SK-N-SH treated with all-trans-retinoic acid at 6 μM for 48 hours (cell line): ENCODE results near the gene VPS11.

Experiments used
- ATAC-seq: fragments of 200-7000 bp; cut with Tn5 transposase; 3 replicates; pipeline ENCODE4 v1.9.1; 2020; ENCODE audit warnings: mild to moderate bottlenecking, moderate library complexity
- ARNTL ChIP-seq: fragments of 450-650 bp; formaldehyde crosslinking; IDR thresholded peaks from 2 replicates; pipeline ENCODE4 v1.5.0; 2020; ENCODE audit warnings: low read depth, mild to moderate bottlenecking, moderate library complexity, borderline replicate concordance
- CREB5 ChIP-seq: fragments of 250-450 bp; sonication (Bioruptor Pico); IDR thresholded peaks from 2 replicates; pipeline ENCODE4 v1.5.1; 2020; ENCODE audit warnings: low read depth, mild to moderate bottlenecking, moderate library complexity
- CSRNP3 ChIP-seq: fragments of 250-450 bp; sonication (Bioruptor Pico); IDR thresholded peaks from 2 replicates; pipeline ENCODE4 v1.5.1; 2021; ENCODE audit warnings: mild to moderate bottlenecking, moderate library complexity
- ESRRG ChIP-seq: fragments of 250-450 bp; sonication (Bioruptor Pico); IDR thresholded peaks from 2 replicates; pipeline ENCODE4 v1.6.1; 2021; ENCODE audit warnings: mild to moderate bottlenecking
- ISL1 ChIP-seq: fragments of 250-450 bp; sonication (Bioruptor Pico); IDR thresholded peaks from 2 replicates; pipeline ENCODE4 v2.1.2; 2022; ENCODE audit warnings: mild to moderate bottlenecking, moderate library complexity
- OSR1 ChIP-seq: fragments of 250-450 bp; sonication (Bioruptor Pico); IDR thresholded peaks from 2 replicates; pipeline ENCODE4 v1.8.0; 2022; ENCODE audit warnings: moderate library complexity, mild to moderate bottlenecking, inconsistent platforms
- PATZ1 ChIP-seq: fragments of 250-450 bp; sonication (Bioruptor Pico); IDR thresholded peaks from 2 replicates; pipeline ENCODE4 v1.8.0; 2020; ENCODE audit warnings: mild to moderate bottlenecking, moderate library complexity, borderline replicate concordance
- POU6F1 ChIP-seq: fragments of 250-450 bp; sonication (Bioruptor Pico); IDR thresholded peaks from 2 replicates; pipeline ENCODE4 v1.8.0; 2021; ENCODE audit warnings: low read depth, mild to moderate bottlenecking, moderate library complexity, borderline replicate concordance
- PPARA ChIP-seq: fragments of 250-450 bp; sonication (Bioruptor Pico); IDR thresholded peaks from 2 replicates; pipeline ENCODE4 v1.5.0; 2020; ENCODE audit warnings: mild to moderate bottlenecking, borderline replicate concordance
- SNAI2 ChIP-seq: fragments of 250-450 bp; sonication (Bioruptor Pico); IDR thresholded peaks from 2 replicates; pipeline ENCODE4 v1.5.0; 2020; ENCODE audit warnings: mild to moderate bottlenecking, moderate library complexity
- TOX ChIP-seq: fragments of 250-450 bp; sonication (Bioruptor Pico); IDR thresholded peaks from 2 replicates; pipeline ENCODE4 v1.8.0; 2021; ENCODE audit warnings: mild to moderate bottlenecking, moderate library complexity, borderline replicate concordance
- TSHZ2 ChIP-seq: fragments of 250-450 bp; sonication (Bioruptor Pico); IDR thresholded peaks from 2 replicates; pipeline ENCODE4 v1.5.0; 2020; ENCODE audit warnings: mild to moderate bottlenecking, moderate library complexity
- ZC3H10 ChIP-seq: fragments of 250-450 bp; sonication (Bioruptor Pico); IDR thresholded peaks from 2 replicates; pipeline ENCODE4 v1.5.1; 2021; ENCODE audit warnings: mild to moderate bottlenecking, moderate library complexity
- ZFP3 ChIP-seq: fragments of 250-450 bp; sonication (Bioruptor Pico); IDR thresholded peaks from 2 replicates; pipeline ENCODE4 v1.5.0; 2020; ENCODE audit warnings: mild to moderate bottlenecking, moderate library complexity
- ZFP30 ChIP-seq: fragments of 450-650 bp; formaldehyde crosslinking; IDR thresholded peaks from 2 replicates; pipeline ENCODE4 v1.5.0; 2022; ENCODE audit warnings: mild to moderate bottlenecking, moderate library complexity
- ZNF565 ChIP-seq: fragments of 450-650 bp; formaldehyde crosslinking; conservative IDR thresholded peaks from 2 replicates; pipeline ENCODE4 v1.5.0; 2020; ENCODE audit warnings: low read depth, mild to moderate bottlenecking, moderate library complexity
- ZNF70 ChIP-seq: fragments of 450-650 bp; formaldehyde crosslinking; IDR thresholded peaks from 2 replicates; pipeline ENCODE4 v1.5.0; 2020; ENCODE audit warnings: mild to moderate bottlenecking, moderate library complexity

VPS11 gene

GRCh38 chr11:119108146-119108856, 40.7 kb downstream of the VPS11 start:
- TF ChIP-seq PATZ1 (CRISPR knock-in tag) (no peak), CSRNP3 (no peak), ESRRG (CRISPR knock-in tag) (no peak), ZNF565 (CRISPR knock-in tag) (no peak), OSR1 (CRISPR knock-in tag) (no peak), PPARA (no peak), ZFP30 (CRISPR knock-in tag) (no peak), ZC3H10 (CRISPR knock-in tag) (no peak), TOX (CRISPR knock-in tag) (no peak), ZFP3 (CRISPR knock-in tag) (no peak)
- no peak for ATAC-seq

GRCh38 chr11:119108857-119109221, 41.2 kb downstream of the VPS11 start:
- ATAC-seq, result no peak
- TF ChIP-seq ISL1 (CRISPR knock-in tag) (no peak), ZC3H10 (CRISPR knock-in tag) (no peak), ZFP3 (CRISPR knock-in tag) (no peak), ARNTL (CRISPR knock-in tag) (no peak), SNAI2 (CRISPR knock-in tag) (no peak), ESRRG (CRISPR knock-in tag) (no peak), PPARA (no peak), TSHZ2 (CRISPR knock-in tag) (no peak), ZNF70 (no peak), POU6F1 (CRISPR knock-in tag) (no peak), ZFP30 (CRISPR knock-in tag) (no peak), CREB5 (CRISPR knock-in tag) (no peak), CSRNP3 (no peak), TOX (CRISPR knock-in tag) (no peak)
- TF ChIP-seq, all 23 proteins: peak for 0

GRCh38 chr11:119109843-119110242, 42.2 kb downstream of the VPS11 start:
- no peak for ATAC-seq
- no peak for TF ChIP-seq TOX (CRISPR knock-in tag)
